HL-60 (cell line): ENCODE data around the gene ROR1.
"Not testable (repeated sequence)": the region's sequence is repeated elsewhere in the genome, so short reads cannot be mapped to it uniquely, and the experiment has no call there.

Experiments
- CTCF ChIP-seq: IDR thresholded peaks from one replicate; pipeline ENCODE4 v1.5.1; 2011; ENCODE audit warnings: low read length, control low read depth, inconsistent platforms; ENCODE audit not compliant: insufficient read depth
- GABPA ChIP-seq: IDR thresholded peaks from 2 replicates; pipeline ENCODE4 v1.6.1; 2012; ENCODE audit warnings: low read depth
- POLR2AphosphoS5 ChIP-seq: IDR thresholded peaks from 2 replicates; pipeline ENCODE4 v1.6.1; 2012; ENCODE audit warnings: low read depth
- REST ChIP-seq: IDR thresholded peaks from 2 replicates; pipeline ENCODE4 v1.6.1; 2012; ENCODE audit warnings: low read depth; ENCODE audit not compliant: insufficient replicate concordance
- SPI1 ChIP-seq: IDR thresholded peaks from 2 replicates; pipeline ENCODE4 v1.6.1; 2012; ENCODE audit warnings: low read depth, mild to moderate bottlenecking, borderline replicate concordance

- not testable (repeated sequence) for TF ChIP-seq CTCF, POLR2AphosphoS5, GABPA, REST, SPI1
Observed at GRCh38 chr1:63826246-63826861, 52.5 kb downstream of the ROR1 start.
